ENCODE measurements around the gene C10orf143.

C10orf143 gene

GRCh38 chr10:130018730-130019185, 91.9 kb downstream of the C10orf143 start:
- H3K4me1 ChIP-seq = no peaks in the 10 kb centered on the region
- H3K9me3 ChIP-seq = no peaks in the 10 kb centered on the region
- no peak overlapping the region for H3K4me3 ChIP-seq
- H3K36me3 ChIP-seq = no peaks in the 10 kb centered on the region
- intact Hi-C loops (cut with DNase I; ENCODE audit: low total_unique reads) = no loop called here
- no peak overlapping the region for H3K27ac ChIP-seq
- H3K27me3 ChIP-seq = peaks cover 0 to 26% of the 10 kb centered on the region in 2 donors
- peak in 1 of 2 donors; percentile 20 for DNase-seq
- no peak for TF ChIP-seq CTCF (IDR thresholded peaks at IDR 0.05)

- no peaks in the 10 kb centered on the region for H3K36me3 ChIP-seq
- H3K9me3 ChIP-seq = no peaks in the 10 kb centered on the region
- intact Hi-C loops (cut with DNase I; ENCODE audit: low total_unique reads) = no loop called here
- no peaks in the 10 kb centered on the region for H3K4me1 ChIP-seq
- H3K4me3 ChIP-seq = no peak overlapping the region
- DNase-seq = peak in 1 of 2 donors; percentile 20
- no peak for TF ChIP-seq CTCF (IDR thresholded peaks at IDR 0.05)
- H3K27ac ChIP-seq = no peak overlapping the region
- peaks cover 0 to 30% of the 10 kb centered on the region in 2 donors for H3K27me3 ChIP-seq
These were observed 92.4 kb downstream of the C10orf143 start for GRCh38 chr10:130018265-130018664.

GRCh38 chr10:130017631-130018022, 93.0 kb downstream of the C10orf143 start:
- intact Hi-C loops (cut with DNase I; ENCODE audit: low total_unique reads) = no loop called here
- peaks cover 0 to 32% of the 10 kb centered on the region in 2 donors for H3K27me3 ChIP-seq
- no peaks in the 10 kb centered on the region for H3K4me1 ChIP-seq
- peak in 1 of 2 donors; percentile 57 for DNase-seq
- TF ChIP-seq CTCF (IDR thresholded peaks at IDR 0.05) = no peak
- no peak overlapping the region for H3K4me3 ChIP-seq
- no peak overlapping the region for H3K27ac ChIP-seq
- no peaks in the 10 kb centered on the region for H3K9me3 ChIP-seq
- H3K36me3 ChIP-seq = no peaks in the 10 kb centered on the region

GRCh38 chr10:130016993-130017630, 93.5 kb downstream of the C10orf143 start:
- no peaks in the 10 kb centered on the region for H3K4me1 ChIP-seq
- no peaks in the 10 kb centered on the region for H3K9me3 ChIP-seq
- TF ChIP-seq CTCF (IDR thresholded peaks at IDR 0.05) = no peak
- intact Hi-C loops (cut with DNase I; ENCODE audit: low total_unique reads) = no loop called here
- no peaks in the 10 kb centered on the region for H3K36me3 ChIP-seq
- H3K27ac ChIP-seq = no peak overlapping the region
- no peak overlapping the region for H3K4me3 ChIP-seq
- DNase-seq = peak in 1 of 2 donors; percentile 27
- peaks cover 0 to 35% of the 10 kb centered on the region in 2 donors for H3K27me3 ChIP-seq

- intact Hi-C loops (cut with DNase I; ENCODE audit: low total_unique reads) = no loop called here
- H3K9me3 ChIP-seq = no peaks in the 10 kb centered on the region
- DNase-seq = no peak
- no peak for TF ChIP-seq CTCF (IDR thresholded peaks at IDR 0.05)
- no peak overlapping the region for H3K4me3 ChIP-seq
- no peak overlapping the region for H3K27ac ChIP-seq
- H3K27me3 ChIP-seq = peaks cover 0 to 43% of the 10 kb centered on the region in 2 donors
- no peaks in the 10 kb centered on the region for H3K4me1 ChIP-seq
- no peaks in the 10 kb centered on the region for H3K36me3 ChIP-seq
These were observed 94.5 kb downstream of the C10orf143 start for GRCh38 chr10:130016095-130016494.

All from tibial artery (tissue), 4 donors.